HL-60 (cell line): Measurements from ENCODE around the gene NRXN2.

ENCODE experiments used
- DNase-seq, 2 experiments: peaks; one replicate each; pipeline ENCODE4 v3.0.0-alpha.2; 2010 to 2020; ENCODE audit warnings: low read depth in 1 of 2, low spot score in 1 of 2
- H3K27ac ChIP-seq: fragments of 250-450 bp; sonication (Bioruptor Pico); replicated peaks from 2 replicates; pipeline ENCODE4 v1.5.1; 2020; ENCODE audit warnings: mild to moderate bottlenecking, moderate library complexity
- H3K27me3 ChIP-seq: fragments of 250-450 bp; sonication (Bioruptor Pico); 2 replicates; pipeline ENCODE4 v1.5.1; 2021; ENCODE audit warnings: mild to moderate bottlenecking, moderate library complexity; ENCODE audit not compliant: insufficient read depth, poor library complexity, severe bottlenecking
- H3K4me3 ChIP-seq: replicated peaks from 2 replicates; pipeline ENCODE4 v1.5.1; 2011; ENCODE audit warnings: mild to moderate bottlenecking, control low read depth, low read length; ENCODE audit not compliant: insufficient read depth
- GABPA ChIP-seq: IDR thresholded peaks from 2 replicates; pipeline ENCODE4 v1.6.1; 2012; ENCODE audit warnings: low read depth
- POLR2AphosphoS5 ChIP-seq: IDR thresholded peaks from 2 replicates; pipeline ENCODE4 v1.6.1; 2012; ENCODE audit warnings: low read depth
- SPI1 ChIP-seq: IDR thresholded peaks from 2 replicates; pipeline ENCODE4 v1.6.1; 2012; ENCODE audit warnings: low read depth, mild to moderate bottlenecking, borderline replicate concordance
- TF ChIP-seq, protein P1 (sequence below): IDR thresholded peaks from 2 replicates; pipeline ENCODE4 v1.6.1; 2012; ENCODE audit warnings: low read depth; ENCODE audit not compliant: insufficient replicate concordance
- TF ChIP-seq, protein P2 (sequence below): IDR thresholded peaks from one replicate; pipeline ENCODE4 v1.5.1; 2011; ENCODE audit warnings: low read length, control low read depth, inconsistent platforms; ENCODE audit not compliant: insufficient read depth

The NRXN2 gene

GRCh38 chr11:64722141-64723065 lies 594 bp downstream of the NRXN2 start:
- no peak overlapping the region for H3K27ac ChIP-seq
- H3K4me3 ChIP-seq, result no peak overlapping the region
- TF ChIP-seq SPI1 (no peak), POLR2AphosphoS5 (no peak), GABPA (no peak)
- TF ChIP-seq, protein P1, sequence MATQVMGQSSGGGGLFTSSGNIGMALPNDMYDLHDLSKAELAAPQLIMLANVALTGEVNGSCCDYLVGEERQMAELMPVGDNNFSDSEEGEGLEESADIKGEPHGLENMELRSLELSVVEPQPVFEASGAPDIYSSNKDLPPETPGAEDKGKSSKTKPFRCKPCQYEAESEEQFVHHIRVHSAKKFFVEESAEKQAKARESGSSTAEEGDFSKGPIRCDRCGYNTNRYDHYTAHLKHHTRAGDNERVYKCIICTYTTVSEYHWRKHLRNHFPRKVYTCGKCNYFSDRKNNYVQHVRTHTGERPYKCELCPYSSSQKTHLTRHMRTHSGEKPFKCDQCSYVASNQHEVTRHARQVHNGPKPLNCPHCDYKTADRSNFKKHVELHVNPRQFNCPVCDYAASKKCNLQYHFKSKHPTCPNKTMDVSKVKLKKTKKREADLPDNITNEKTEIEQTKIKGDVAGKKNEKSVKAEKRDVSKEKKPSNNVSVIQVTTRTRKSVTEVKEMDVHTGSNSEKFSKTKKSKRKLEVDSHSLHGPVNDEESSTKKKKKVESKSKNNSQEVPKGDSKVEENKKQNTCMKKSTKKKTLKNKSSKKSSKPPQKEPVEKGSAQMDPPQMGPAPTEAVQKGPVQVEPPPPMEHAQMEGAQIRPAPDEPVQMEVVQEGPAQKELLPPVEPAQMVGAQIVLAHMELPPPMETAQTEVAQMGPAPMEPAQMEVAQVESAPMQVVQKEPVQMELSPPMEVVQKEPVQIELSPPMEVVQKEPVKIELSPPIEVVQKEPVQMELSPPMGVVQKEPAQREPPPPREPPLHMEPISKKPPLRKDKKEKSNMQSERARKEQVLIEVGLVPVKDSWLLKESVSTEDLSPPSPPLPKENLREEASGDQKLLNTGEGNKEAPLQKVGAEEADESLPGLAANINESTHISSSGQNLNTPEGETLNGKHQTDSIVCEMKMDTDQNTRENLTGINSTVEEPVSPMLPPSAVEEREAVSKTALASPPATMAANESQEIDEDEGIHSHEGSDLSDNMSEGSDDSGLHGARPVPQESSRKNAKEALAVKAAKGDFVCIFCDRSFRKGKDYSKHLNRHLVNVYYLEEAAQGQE, result no peak
- TF ChIP-seq, protein P2, sequence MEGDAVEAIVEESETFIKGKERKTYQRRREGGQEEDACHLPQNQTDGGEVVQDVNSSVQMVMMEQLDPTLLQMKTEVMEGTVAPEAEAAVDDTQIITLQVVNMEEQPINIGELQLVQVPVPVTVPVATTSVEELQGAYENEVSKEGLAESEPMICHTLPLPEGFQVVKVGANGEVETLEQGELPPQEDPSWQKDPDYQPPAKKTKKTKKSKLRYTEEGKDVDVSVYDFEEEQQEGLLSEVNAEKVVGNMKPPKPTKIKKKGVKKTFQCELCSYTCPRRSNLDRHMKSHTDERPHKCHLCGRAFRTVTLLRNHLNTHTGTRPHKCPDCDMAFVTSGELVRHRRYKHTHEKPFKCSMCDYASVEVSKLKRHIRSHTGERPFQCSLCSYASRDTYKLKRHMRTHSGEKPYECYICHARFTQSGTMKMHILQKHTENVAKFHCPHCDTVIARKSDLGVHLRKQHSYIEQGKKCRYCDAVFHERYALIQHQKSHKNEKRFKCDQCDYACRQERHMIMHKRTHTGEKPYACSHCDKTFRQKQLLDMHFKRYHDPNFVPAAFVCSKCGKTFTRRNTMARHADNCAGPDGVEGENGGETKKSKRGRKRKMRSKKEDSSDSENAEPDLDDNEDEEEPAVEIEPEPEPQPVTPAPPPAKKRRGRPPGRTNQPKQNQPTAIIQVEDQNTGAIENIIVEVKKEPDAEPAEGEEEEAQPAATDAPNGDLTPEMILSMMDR, result no peak
- peaks cover 7% of the 10 kb centered on the region for H3K27me3 ChIP-seq
- DNase-seq, result no peak

- Histone ChIP-seq H3K27me3 (peaks cover 17% of the 10 kb centered on the region), H3K4me3 (no peak overlapping the region), H3K27ac (no peak overlapping the region)
- DNase-seq, result no peak
- TF ChIP-seq, protein P1, result no peak
- TF ChIP-seq, protein P2, result no peak
- no peak for TF ChIP-seq GABPA
- no peak for TF ChIP-seq POLR2AphosphoS5
- TF ChIP-seq SPI1, result no peak
Measured at GRCh38 chr11:64721359-64721699, 1.7 kb downstream of the NRXN2 start.

GRCh38 chr11:64720640-64721358 lies 2.2 kb downstream of the NRXN2 start:
- DNase-seq, result no peak
- H3K4me3 ChIP-seq, result no peak overlapping the region
- H3K27ac ChIP-seq, result no peak overlapping the region
- TF ChIP-seq POLR2AphosphoS5 (no peak), GABPA (no peak), SPI1 (no peak)
- TF ChIP-seq, protein P1, result no peak
- TF ChIP-seq, protein P2, result no peak
- peaks cover 21% of the 10 kb centered on the region for H3K27me3 ChIP-seq
